ENCODE data around the gene GLTPD2.
A peak's percentile ranks its signal among the peaks of the same experiment; 100 is the strongest.

Gene GLTPD2

DNA sequence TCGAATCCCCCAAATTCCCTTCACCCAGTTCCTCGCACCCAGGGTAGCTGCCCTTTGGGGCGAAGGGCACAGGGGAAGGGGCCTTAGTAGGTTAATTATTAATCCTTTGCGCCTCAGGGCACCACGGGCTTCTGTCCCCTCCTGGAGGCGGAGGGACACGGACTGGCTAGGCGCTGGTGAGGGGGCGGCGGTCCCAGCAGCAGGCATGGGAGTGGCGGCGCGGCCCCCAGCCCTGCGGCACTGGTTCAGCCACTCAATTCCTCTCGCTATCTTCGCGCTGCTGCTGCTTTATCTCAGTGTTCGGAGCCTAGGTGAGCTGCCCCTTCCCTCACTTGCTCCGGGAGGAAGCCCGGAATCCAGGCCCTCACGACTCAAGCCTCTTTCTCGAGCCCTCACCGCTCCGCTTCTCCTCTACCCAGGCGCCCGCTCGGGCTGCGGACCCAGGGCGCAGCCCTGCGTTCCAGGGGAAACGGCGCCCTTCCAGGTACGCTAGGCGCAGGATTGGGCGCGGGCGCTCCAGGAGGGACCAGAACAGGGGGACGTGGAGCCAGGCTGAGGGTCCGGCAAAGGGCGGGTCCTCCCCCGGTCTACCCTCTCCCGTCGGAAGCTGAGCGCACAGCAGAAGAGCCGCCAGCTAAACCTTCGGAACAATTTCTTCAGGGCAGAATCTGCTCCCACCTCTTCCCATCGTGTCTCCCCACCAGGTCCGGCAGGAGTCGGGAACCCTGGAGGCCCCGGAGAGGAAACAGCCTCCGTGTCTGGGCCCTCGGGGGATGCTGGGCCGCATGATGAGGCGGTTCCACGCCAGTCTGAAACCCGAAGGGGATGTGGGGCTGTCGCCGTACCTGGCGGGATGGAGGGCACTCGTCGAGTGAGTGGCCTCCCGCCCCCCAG, at the start of gene GLTPD2:
TSS of gene GLTPD2 (plus strand) at position 158 of the 894 bp plus-strand sequence. CDS start at position 206, 48 bp downstream.
- FAIRE-seq: no peak
- DNase-seq (ENCODE audit: insufficient read length, low spot score): no peak

DNA sequence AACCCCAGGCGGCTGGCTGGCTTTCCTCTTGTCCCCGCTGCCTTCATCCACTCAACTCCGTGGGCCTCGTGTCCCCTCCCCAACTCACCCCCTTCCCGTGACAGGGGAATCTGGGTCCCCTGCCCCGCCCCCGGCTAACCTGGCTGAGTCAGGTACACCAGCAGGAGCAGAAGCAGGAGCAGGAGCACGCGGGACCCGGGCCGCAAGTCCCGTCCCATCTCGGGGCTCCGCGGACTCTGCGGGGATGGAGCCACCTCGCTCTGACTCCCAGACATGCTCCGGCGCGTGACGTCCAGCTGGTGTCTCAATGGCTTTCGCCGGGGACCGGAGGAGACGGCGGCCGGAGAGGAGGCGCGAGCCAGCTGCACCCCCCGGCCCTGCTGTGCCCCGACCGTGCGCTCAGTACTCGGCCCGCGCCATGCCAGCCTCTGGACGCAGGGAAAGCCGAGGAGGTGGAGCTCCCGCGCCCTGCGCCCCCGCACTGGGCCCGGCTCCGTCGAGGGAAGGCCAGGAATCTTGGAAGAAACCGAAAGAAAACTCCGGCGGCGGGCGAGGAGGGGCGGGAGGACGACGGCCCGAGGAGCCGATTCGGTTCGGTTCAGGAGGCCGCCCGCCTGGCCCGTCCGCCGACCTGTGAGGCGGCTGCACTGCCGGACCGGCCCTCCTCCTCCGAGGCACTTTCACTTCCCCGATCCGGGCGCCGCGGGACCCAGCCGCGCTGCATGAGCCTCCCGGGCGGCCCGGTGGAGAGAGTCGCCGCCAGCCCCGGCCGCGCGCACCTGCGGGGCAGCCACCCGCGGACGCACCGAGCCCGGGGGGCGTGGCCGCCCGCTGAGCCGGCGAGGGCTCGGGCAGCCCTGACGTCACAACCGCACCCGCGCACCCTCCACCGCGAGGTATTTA, 49.4 kb upstream of the GLTPD2 start, which contains the start of the genes CXCL16 and ZMYND15:
TSS of gene CXCL16 (minus strand) at position 807 of the 903 bp plus-strand sequence. CDS start at position 218, 589 bp downstream.
TSS of gene ZMYND15 (plus strand) at position 712 of the 903 bp plus-strand sequence. CDS start 716 bp downstream, outside the sequence.
- FAIRE-seq (no peak), DNase-seq (ENCODE audit: insufficient read length, low spot score) (peak; percentile 73)

DNA sequence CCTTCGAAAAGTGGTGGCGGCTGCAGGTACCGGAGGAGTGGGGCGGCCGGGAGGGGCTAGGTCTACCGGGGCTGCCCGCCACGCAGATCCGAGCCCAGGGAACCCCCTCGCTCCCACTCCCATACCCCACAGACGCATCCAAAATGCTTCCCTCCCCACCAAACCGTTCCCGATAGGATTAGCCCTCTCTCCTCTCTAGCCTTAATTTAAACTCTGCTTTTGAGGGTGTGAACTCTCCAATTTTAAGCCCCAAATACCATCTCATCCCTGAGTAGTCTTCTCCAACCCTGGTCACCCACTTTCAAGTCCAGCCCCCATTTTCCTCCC, 48.8 kb upstream of the GLTPD2 start:
- DNase-seq (ENCODE audit: insufficient read length, low spot score) (no peak), FAIRE-seq (no peak)

DNA sequence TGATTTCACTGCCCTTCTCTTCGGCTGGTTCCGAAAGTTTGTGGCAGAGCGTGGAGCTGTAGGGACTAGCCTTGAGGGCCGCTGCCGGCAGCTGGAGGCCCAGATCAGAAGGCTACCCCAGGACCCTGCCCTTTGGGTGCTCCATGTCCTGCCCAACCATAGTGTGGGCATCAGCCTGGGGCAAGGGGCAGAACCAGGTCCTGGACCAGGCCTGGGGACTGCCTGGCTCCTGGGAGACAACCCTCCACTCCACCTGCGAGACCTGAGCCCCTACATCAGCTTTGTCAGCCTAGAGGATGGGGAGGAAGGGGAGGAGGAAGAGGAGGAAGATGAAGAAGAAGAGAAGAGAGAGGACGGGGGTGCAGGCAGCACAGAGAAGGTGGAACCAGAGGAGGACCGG, 48.2 kb upstream of the GLTPD2 start:
- DNase-seq (ENCODE audit: insufficient read length, low spot score) (no peak), FAIRE-seq (no peak)

DNA sequence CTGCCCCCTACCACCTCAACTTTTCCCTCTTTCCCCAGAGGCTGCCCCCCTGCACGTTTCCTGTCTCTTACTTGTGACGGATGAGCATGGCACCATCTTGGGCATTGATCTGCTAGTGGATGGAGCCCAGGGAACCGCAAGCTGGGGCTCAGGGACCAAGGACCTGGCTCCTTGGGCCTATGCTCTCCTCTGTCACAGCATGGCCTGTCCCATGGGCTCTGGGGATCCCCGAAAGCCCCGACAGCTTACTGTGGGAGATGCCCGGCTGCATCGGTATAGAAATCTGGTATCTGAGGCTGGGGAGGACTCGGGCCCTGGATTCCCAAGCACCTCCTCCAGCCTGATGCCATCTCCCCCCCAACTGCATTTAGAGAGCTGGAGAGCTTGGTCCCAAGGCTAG, 47.2 kb upstream of the GLTPD2 start:
- DNase-seq (ENCODE audit: insufficient read length, low spot score): no peak
- no peak for FAIRE-seq

DNA sequence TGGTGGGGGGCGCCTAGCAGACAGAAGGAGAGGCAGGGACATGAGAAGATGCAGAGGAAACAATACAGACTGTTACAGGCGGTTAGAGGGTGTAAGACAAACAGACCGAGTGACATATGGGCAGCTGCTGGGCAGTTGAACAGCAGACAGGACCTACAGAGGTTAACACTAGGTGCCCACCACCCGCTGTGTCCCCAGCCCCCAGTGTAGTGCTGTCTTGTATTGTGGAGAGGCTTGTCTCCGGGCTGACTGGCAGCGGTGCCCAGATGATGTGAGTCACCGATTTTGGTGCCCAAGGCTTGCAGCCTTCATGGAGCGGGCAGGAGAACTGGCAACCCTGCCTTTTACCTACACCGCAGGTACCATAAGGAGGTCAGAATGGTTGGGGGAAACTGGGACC, 46.6 kb upstream of the GLTPD2 start:
- no peak for DNase-seq (ENCODE audit: insufficient read length, low spot score)
- FAIRE-seq: no peak

DNA sequence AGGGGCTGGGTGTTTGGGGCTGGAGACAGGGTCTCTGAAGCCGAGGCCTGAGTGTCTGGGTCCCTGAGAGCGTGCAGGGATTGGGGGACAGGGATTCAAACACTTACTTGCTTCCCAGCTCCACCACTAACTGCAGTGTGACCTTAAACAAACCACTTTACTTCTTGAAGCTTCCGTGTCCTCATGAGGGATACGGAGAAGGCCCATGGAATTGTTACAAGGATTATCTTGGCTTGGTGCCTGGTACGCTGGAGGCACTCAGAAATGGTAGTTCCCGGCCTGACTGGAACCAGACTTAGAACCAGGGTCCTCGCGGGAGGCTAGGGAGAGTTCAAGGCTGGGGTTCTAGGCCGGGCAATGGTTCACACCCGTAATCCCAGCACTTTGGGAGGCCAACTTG, 46.1 kb upstream of the GLTPD2 start:
- no peak for DNase-seq (ENCODE audit: insufficient read length, low spot score)
- FAIRE-seq: no peak

DNA sequence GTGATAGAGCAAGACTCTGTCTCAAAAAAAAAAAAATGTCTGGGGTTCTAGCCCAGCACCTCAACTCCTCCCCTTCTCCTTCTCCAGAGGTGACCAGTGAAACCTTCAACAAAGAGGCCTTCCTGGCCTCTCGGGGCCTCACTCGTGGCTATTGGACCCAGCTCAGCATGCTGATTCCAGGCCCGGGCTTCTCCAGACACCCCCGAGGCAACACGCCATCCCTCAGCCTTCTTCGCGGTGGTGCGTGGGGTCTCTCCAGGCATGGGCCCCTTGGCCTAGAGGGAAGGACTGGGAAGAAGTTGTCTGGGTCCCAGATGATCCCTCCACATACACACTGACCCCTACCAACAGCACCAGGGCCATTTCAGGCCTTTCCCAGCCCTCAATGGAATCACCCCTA, 45.5 kb upstream of the GLTPD2 start:
- DNase-seq (ENCODE audit: insufficient read length, low spot score) (no peak), FAIRE-seq (no peak)

DNA sequence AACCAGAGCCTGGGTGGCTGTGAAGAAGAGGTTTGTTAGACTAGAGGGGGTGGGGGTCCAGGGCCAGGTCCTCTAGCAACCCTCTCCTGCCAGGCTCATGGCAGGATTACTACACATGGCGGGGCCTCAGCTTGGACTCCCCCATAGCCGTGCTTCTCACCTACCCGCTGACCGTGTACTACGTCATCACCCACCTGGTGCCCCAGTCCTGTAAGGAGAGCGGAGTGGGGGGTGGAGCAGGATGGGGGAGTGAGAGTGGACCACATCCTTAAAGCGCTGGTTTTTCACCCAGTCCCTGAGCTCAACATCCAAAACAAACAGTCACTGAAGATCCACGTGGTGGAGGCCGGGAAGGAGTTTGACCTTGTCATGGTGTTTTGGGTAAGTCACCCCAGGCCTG, 44.9 kb upstream of the GLTPD2 start:
- DNase-seq (ENCODE audit: insufficient read length, low spot score) (no peak), FAIRE-seq (no peak)

DNA sequence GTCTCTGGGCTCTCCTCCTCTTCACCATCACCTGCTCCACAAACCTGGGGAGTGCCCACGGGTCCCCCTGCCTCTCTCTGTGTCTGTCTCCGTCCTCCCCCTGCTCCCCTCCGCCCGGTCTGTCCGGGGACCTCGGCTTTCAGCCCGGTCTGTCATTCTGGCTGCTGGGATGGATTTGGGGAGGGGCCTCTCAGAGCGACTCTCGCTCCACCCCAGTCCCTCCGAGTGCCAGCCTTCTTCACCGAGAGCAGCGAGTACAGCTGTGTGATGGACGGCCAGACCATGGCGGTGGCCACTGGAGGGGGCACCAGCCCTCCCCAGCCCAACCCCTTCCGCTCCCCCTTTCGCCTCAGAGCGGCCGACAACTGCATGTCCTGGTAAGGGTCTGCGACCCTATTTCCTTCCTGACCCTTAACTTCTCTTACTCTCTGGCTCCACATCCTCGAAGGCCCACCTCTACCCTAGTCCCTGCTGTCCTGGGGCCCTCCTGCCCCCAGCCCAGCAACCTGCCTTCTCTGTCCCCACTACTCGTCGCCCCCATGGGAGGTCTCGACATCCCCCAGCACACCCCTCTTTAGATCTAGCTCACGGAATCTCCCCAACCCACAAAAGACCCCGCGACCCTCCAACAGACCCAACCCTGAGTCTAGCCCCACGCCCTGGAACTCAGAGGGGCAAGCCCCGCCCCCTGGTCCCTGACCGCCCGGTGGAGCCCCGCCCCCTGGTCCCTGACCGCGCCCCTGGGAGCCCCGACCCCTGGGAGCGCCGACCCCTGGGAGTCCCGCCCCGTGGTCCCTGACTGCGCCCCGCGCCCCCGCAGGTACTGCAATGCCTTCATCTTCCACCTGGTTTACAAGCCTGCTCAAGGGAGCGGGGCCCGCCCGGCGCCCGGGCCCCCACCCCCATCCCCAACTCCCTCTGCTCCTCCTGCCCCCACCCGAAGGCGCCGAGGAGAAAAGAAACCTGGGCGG, 43.5 kb upstream of the GLTPD2 start:
- DNase-seq (ENCODE audit: insufficient read length, low spot score) (no peak), FAIRE-seq (no peak)

DNA sequence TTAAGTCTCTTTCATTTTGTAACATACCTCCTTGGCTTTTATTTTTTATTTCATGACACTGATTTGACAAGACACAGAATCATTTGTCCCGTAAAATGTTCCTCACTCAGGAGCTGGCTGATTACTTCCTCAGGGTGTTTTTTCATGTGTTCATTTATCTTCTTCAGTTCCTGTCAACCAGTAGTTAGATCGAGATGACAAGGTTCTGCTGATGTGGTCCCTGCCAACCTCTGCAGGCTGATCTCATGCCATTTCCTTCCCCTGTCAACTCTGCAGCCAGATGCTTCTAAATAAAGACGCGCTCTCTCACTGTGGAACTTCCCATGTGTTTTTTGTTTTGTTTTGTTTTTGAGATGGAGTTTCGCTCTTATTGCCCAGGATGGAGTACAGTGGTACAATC, 40.9 kb upstream of the GLTPD2 start:
- DNase-seq (ENCODE audit: insufficient read length, low spot score): no peak

DNA sequence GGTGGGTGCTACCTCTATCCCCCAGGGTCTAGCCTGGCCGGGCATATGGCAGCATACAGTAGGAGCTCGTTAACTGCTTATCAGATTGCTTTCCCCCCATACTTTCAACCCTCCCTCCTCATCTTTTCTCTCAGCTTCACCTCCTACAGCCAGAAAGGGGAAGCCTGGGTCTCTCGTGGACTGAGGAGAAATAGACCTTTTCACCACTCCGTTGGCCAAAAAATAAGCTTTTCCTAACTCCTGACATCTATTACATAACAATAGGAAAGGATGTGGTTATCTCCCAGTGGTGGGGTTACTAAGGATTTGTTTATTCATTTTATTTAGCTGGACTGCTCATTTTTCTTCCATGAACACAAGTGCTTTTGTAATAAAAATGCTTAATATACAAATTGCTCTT, 40.1 kb upstream of the GLTPD2 start:
- DNase-seq (ENCODE audit: insufficient read length, low spot score): no peak
- no peak for FAIRE-seq

More for the DNA sequence above, 40.9 kb upstream of the GLTPD2 start:
- no peak for FAIRE-seq

DNA sequence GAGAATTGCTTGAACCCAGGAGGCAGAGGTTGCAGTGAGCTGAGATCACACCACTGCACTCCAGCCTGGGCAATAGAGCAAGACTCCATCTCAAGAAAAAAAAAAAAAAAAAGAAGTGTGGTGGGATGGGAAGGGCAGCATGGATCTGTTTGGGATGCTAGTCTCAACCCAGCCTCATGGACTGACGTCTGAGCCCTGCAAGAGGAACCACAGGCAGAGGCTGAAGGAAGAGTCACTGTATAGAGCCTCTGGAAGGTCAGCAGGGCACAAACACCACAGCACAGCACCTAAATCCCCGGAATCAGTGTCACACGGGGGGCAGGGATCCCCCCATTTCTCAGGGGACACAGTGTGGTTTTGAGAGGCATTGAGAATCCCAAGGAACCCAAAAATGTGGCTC, 38.2 kb upstream of the GLTPD2 start:
- DNase-seq (ENCODE audit: insufficient read length, low spot score) (no peak), FAIRE-seq (no peak)

DNA sequence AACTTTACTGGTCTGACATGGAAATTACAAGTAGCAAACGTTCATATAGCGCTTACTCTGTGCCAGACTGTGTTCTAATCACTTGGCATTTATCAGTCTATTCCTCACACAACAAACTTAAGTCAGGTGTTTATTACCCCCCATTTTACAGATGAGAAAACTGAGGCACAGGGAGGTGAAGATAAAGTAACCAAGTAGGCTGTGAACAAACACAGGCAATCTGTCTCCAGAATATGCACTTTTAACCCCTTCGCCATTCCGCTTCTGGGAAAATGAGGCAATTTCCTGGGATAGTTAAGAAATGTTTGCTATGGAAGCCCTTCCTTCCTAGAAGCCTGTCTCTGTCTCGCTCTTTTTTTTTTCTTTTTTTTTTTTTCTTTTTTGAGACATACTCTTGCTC, 36.8 kb upstream of the GLTPD2 start:
- no peak for FAIRE-seq
- DNase-seq (ENCODE audit: insufficient read length, low spot score): no peak

DNA sequence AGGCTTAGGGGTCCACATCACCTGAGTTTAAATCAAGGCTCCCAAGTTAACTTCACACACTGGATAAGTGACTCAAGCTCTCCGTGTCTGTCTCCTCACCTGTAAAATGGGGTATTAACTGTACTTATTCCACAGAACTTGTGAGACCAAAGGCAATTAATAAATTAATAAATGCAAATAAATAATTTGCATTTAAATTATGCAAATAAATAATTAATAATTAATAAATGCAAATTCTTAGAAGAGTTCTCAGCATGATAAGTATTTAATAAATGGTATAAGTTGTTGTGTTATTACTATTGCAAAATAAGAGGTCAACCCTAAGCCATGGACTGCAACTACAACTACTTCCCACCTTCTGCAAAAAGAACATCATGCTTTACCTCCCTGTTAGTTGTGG, 35.4 kb upstream of the GLTPD2 start:
- no peak for FAIRE-seq

DNA sequence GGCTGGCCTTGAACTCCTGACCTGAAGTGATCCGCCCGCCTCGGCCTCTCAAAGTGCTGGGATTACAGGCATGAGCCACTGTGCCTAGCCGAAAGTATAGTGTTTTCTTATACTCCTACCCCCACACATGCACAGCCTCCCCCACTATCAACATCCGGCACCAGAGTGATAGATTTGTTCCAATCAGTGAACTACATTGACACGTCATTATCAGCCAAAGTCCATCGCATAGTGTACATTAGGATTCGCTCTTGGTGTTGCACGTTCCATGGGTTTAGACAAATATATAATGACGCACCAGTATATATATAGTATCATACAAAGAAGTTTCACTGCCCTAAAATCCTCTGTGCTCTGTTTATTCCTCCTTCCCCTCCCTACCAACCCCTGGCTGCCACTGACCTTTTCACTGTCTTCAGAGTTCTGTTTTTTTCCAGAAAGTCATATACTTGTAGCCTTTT, 29.0 kb upstream of the GLTPD2 start:
- no peak for DNase-seq (ENCODE audit: insufficient read length, low spot score)
- FAIRE-seq: no peak

More for the DNA sequence above, 35.4 kb upstream of the GLTPD2 start:
- DNase-seq (ENCODE audit: insufficient read length, low spot score): no peak

DNA sequence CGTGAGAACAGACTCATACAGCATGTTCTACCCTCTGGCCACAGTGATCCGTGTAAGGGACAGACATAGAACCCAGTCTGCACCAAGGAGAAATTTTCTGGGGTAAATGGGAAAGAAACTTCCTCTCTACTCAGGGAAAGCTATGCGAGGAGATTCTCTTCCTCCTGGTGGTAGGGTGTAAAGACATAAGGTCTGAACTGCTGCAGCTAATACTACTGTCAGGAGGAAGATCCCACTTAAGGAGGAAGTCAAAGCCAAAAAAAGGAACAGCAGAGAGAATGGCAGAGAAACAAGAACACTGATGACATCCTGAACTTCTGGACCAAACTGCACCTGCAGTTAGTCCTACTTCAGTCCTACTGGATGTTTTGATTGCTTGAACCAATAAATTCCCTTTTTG, 24.2 kb upstream of the GLTPD2 start:
- FAIRE-seq (no peak), DNase-seq (ENCODE audit: insufficient read length, low spot score) (no peak)

DNA sequence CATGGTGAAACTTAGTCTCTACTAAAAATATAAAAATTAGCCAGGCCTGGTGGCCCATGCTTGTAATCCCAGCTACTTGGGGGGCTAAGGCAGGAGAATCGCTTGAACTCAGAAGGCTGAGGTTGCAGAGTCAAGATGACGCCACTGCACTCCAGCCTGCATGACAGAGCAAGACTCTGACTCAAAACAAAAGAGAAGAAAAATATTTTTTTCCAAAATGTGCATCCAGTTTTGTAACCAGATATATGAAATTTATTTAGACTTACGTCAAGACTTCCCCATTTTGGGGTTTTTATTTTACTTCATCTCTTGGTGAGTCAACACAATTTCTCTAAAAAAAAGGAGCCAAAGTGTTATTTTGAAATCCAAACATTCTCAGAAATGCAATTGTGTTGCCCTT, 22.6 kb upstream of the GLTPD2 start:
- FAIRE-seq (no peak), DNase-seq (ENCODE audit: insufficient read length, low spot score) (no peak)

DNA sequence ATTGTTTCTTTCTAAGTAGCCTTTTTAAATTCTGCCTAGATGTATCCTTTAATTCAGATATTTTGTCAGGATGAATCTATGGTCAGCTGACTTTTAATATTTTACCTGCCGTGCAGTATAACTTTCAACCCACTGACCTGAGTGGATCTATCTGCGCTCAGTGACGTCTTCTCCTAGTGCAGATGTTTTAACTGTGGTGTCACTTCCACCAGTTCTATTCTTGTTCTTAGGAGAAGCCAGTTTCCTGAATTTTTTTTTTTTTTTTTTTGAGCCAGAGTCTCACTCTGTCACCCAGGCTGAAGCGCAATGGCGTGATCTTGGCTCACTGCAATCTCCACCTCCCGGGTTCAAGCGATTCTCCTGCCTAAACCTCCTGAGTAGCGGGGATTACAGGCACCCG, 22.0 kb upstream of the GLTPD2 start:
- FAIRE-seq (no peak), DNase-seq (ENCODE audit: insufficient read length, low spot score) (no peak)

DNA sequence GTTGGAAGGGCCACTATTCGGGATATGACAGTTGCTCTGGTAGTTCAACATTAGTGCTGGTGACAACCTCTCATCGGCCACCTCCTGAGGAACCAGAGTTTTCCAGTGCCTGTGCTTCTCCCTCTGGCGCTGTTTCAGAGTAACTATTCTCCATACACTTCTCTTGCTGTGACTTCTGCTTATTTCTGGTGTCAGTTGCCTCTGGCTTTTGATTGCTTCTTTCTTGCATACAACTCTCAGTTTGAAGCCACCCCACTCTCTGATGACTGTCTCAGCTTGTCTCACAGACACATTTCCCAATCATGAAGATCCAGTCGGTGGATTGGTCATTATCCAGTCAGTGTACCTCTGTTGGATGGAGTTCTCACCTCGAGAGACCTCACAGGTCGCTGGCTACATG, 20.5 kb upstream of the GLTPD2 start:
- DNase-seq (ENCODE audit: insufficient read length, low spot score) (no peak), FAIRE-seq (no peak)
